DND-41 (cell line): ENCODE measurements around the gene PPP6R1.

Source experiments
- EZH2 ChIP-seq: IDR thresholded peaks from 3 replicates; pipeline ENCODE4 v1.6.1; 2012; ENCODE audit warnings: borderline replicate concordance, low read depth, mild to moderate bottlenecking, moderate library complexity, low read length, inconsistent platforms; ENCODE audit not compliant: severe bottlenecking
- TF ChIP-seq, protein P1 (sequence below): IDR thresholded peaks from 2 replicates; pipeline ENCODE4 v1.5.1; 2012; ENCODE audit warnings: borderline replicate concordance, low read length, moderate library complexity, mild to moderate bottlenecking; ENCODE audit not compliant: poor library complexity, severe bottlenecking; ENCODE audit errors: extremely low read depth

DNA sequence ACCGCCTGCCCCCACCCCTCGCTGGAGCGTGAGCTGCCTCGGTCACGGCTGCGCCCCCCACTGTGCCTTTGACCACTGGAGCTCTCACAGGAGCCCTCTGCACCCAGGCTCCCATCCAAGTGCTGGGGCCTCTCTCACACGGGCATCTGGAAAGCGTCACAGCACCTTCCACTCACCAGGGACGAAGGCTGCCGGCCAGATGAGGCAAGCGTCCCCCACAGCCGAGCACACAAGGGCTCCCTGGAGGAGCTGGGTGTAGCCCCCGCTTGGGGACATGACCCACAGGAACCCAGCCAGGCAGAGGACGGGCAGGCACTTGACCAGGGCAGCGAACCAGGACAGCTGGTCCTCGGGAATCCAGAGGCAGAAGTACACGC lies 30.8 kb downstream of the PPP6R1 start:
- TF ChIP-seq, protein P1, sequence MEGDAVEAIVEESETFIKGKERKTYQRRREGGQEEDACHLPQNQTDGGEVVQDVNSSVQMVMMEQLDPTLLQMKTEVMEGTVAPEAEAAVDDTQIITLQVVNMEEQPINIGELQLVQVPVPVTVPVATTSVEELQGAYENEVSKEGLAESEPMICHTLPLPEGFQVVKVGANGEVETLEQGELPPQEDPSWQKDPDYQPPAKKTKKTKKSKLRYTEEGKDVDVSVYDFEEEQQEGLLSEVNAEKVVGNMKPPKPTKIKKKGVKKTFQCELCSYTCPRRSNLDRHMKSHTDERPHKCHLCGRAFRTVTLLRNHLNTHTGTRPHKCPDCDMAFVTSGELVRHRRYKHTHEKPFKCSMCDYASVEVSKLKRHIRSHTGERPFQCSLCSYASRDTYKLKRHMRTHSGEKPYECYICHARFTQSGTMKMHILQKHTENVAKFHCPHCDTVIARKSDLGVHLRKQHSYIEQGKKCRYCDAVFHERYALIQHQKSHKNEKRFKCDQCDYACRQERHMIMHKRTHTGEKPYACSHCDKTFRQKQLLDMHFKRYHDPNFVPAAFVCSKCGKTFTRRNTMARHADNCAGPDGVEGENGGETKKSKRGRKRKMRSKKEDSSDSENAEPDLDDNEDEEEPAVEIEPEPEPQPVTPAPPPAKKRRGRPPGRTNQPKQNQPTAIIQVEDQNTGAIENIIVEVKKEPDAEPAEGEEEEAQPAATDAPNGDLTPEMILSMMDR: no peak
- no peak for TF ChIP-seq EZH2
